Endometrial microvascular endothelial cells (primary cell): ENCODE data around the gene RBM18. TPM values are rescaled to one million over a fixed set of nuclear protein-coding genes. Genes with fewer than 3 reads are reported as not detected.

Experiments used
- in situ Hi-C: cut with HindIII; loops from 2 replicates; pipeline ENCODE4 v1.10.0; 2017; ENCODE audit warnings: low sequenced_read_pairs, low pct_unique_long_range_greater_than_20kb; ENCODE audit errors: inconsistent ontology term
- total RNA-seq: library from RNA; depleted of rRNA; stranded (reverse); fragments of >200 nt; gene quantifications from one replicate; pipeline ENCODE4 v1.2.3, GENCODE V29; 2015; ENCODE audit errors: inconsistent ontology term

RBM18 gene
- total RNA-seq, 1 donor from 2014 or later: 18.7 TPM

DNA sequence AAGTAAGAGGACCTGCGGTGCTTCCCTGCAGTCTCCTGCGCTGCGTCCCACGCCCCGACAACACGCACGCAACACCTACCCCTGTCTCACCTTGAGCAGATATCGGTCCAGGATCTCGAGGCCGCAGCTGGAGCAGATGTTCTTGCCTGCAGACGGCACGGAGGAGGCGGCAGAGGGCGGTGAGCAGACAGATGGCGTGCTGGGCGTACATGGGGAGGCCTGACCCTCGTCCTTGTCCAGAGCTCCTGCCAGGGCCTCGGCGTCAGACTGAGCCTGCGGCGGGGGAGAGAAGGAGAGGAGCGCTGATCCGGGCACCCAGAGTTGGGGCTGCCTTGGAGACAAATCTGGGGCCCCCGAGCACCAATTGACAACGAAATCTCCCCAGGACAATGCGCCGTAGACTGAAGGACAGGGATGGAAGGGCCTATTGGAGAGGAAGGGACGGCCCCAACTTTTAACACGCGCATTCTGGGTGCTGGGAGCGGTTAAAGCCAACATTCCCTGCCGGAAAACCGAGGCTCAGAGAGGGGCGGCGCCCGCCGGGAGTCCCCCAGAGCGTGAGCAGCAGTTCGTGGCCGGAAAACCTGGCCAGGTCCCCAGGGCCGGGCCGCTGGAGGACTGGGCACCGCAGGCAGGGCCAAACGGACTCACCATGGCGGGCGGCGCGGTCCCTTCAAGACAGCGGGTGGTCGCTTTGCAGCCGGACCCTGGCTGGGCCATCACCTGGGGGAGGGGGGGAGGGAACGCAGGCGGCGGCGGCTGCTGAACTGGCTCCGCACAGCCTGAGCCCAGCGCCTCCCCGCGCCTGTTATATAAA is 37.7 kb downstream of the RBM18 start:
- in situ Hi-C loops: no loop called here

DNA sequence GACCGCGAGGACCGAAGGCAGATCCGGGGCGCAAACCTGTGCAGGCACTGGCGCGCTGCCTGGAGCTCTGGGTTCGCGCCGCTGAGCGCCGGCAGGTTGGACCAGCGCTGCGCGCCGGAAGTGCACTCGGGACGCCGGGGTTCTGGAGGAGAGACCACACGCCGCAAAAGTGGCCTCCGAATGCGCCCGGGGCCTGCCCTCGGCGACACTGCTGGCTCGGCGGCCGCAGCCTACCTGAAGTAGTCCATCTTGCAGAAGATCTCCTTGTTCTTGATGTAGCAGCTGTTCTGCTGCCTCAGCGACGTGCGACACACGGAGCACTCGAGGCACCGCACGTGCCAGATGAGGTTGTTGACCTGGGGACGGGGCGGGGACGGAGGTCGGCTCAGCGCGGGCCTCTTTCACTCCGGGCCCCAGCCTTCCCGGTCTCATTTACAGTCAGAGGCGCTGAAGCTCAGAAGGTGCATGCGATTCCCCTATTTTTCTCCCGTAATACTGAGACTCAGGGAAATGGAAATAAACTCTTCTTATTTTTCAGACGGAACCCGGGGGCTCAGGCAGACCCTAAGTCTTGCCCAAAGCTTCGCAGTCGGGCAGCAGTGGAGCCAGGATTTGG is 38.4 kb downstream of the RBM18 start:
- in situ Hi-C loops: no loop called here

DNA sequence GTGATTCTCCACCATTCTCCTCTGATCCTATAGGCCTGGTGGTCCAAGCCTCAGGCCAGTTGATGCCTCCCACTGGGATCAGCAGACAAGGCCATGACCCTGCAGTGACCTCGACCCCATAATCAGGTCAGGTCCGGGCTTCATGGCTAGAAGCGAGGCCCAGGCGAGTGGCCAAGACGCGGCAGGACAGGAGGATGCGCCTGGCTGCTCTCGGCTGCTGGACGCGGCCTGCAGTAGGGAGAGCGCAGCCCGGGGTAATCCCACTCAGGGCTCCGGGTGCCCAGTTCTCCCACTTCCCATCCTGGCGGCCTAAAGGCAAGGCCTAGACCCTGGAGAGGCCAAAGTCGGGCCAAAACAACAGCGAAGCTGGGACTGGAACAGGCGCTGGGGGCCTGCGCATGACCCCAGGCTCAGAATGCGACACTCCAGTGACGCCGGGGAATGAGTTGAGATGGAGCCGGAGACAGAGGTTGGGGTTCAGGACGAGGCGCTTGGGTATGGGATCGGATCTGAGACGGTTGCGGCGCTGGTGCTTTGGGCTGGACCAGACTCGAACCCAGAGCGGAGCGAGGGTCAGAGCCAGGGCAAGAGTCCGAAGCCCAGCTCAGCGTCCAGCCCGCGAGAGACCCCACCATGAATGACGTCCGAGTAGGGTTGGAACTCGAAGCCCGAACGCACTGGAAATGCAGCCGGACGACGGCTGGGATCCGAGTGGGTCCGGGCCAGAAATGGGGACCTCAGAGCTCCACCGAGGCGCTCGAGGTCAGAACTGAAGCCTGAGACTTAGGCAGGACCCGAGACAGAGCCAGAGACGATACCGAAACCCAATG is 39.1 kb downstream of the RBM18 start:
- in situ Hi-C loops: no loop called here

DNA sequence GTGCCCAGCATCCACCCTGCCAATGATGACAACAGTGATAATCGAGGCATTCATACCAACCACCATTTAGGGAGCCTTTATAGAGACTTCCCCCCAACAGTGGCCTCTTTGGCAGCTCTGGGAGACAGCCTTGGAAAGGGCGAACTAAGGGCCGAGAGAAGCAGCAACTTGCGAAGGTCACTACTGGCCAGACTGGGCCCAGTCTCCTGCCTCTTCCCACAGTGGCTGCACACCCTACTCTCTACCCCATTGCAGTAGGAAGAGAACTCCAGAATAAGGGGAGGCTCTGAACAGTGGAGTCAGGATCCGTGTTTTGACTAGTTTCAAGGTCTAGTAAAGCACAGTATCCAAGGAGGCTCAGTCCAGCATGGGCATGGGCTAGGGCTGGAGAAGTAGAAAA is 41.2 kb downstream of the RBM18 start:
- in situ Hi-C loops: no loop called here

DNA sequence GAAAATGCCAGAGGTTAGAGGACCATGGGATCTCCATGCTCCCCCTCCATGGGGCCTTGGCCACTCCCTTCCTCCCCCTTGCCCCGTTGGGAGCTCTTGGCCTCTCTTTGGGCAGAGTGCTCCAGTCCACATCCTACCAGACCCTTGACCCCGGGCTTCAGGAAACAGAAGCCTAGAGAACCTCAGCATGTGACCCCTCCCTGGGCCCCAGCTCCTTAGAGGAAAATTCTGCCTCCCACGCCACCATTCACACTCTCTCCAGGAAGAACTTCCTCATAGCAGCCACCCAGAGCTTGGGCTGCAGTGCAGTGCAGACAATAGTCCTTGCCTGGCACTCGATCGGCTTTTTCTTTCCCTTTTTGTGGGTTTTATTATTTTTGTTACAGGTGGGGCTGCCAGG is 41.8 kb downstream of the RBM18 start:
- in situ Hi-C loops: no loop called here

DNA sequence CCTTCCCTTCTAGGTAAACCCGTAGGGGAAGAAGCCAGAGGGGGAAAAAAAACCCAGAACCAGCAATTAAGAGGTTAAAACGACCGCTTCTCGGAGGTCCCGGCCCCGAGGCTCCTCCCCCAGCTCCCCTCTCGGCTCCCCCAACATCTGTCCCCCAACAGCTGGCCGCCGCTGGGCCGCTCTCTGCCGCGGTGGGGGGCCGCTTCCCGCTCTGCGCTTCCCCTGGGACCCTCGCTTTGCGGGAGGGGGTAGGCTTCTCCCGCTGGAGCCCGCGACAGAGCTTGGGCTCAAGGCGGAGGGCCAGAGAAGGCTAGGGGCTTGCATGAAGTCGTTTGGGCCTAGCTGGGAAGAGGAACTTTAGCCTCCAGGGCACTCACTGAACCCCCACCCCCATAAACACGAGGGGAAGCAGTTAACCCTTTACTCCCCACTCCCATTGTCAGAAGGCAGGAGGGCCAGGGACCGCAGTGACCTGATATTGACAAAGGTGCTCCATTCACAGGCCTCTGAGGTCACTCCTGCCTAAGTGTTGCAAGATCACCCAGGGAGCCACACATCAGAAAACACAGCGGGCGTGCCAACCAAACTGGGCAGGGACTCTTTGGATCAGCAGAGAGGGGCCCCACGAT is 43.3 kb downstream of the RBM18 start:
- in situ Hi-C loops: no loop called here

DNA sequence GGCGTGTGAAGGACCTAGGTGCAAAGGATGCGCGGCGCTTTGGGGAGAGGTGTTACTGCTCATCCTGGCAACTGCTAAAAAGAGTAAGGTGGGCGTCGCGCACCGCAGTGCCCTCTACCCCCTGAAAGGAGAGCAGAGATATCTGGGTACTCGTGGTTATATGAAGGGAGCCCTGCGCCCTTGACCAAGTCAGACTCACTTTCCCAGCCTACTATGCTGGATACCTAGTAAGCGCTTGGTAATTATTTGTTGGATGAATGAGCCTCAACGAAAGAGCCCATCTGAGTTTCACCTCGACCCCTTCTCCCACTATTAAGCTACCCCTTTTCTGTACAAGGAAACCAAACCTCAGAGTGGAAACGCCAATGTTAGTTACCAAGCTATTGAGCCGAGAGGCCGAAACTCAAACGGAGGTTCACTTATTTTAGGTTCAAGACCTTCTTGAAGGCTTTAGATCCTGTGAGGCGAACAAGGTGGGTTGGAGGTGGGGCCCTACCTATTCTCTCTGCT is 43.9 kb downstream of the RBM18 start:
- in situ Hi-C loops: no loop called here

DNA sequence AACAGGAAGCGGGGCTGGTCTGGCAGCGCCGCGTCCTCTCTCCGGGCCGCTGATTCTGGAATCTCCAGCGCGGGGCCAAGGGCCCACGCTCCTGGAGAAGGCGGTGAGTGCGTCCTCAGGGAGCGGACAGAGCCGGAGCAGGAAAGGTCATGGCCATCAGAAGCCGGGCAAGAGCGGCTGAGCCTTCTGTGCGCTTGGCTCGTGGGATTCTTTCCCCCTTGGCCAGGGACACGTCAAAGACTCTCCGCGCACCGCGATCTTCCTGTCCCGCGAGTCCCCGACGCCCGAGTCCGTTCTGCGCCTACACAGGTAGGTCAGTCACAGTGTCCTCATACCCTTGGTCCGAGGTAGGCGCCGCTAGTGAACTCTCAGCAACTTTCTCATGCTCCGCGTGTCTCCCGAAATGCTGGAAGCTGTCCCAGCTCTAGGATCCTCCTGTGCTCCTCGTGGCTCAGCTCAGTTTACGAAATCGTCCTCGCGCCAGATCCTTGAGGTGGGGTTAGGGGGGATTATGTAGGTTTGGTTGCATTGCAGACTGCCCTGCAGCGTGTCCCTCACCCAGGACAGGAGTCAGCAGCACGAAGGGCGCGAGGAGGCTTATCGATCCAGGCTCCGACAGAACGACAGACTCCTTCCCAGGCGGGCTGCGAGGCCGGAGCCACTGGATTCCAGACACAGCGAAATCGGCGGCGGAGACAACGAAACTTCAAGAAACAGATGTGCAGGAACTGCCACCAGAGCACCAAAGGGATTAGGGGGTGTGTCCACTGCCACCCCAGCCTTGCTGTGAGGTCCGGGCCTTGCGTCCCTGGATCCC is 44.6 kb downstream of the RBM18 start:
- in situ Hi-C loops: no loop called here

DNA sequence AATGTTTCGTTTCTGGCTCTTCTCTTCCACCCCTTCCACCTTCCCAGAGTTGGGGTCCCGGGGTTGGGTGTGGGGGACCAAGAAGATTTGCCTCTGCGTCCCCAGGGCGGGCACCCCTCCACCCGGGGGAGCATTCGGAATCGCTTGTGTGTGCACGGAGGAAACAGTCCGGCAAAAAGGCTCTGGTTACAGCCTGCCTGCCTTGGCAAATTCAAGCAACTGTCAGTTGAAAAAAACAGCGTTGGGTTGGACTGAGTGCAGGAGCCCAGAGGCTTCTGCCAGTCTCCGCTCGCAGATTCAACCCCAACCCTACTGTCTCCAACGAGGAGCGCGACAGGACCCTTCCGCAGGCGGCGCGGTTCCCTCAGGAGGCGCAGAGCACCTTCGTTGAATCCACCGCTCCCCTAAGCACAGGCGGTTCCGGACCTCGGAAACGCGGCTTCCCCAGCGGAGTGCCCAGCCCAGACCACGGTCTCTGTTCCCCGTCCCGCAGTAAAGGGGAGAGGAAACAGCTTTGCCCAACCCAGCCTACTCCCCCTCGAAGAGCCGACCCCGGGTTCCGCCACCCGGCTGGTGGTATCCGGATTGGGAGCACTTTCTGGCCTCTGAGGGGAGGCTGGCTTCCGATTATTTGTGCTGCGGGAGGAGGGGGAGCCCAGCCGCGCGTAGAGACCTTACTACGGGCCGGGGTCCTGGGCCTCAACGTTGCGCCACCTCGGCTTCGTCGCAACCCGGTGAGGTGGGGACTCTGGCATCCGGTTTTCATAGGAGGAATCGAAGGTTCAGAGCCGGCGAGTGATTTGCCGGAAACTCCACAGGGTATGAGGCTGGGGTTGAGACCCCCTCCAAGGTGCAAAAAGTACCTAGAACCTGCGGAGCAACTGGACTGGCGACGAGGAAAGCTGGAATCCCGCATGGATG is 45.4 kb downstream of the RBM18 start:
- in situ Hi-C loops: no loop called here

DNA sequence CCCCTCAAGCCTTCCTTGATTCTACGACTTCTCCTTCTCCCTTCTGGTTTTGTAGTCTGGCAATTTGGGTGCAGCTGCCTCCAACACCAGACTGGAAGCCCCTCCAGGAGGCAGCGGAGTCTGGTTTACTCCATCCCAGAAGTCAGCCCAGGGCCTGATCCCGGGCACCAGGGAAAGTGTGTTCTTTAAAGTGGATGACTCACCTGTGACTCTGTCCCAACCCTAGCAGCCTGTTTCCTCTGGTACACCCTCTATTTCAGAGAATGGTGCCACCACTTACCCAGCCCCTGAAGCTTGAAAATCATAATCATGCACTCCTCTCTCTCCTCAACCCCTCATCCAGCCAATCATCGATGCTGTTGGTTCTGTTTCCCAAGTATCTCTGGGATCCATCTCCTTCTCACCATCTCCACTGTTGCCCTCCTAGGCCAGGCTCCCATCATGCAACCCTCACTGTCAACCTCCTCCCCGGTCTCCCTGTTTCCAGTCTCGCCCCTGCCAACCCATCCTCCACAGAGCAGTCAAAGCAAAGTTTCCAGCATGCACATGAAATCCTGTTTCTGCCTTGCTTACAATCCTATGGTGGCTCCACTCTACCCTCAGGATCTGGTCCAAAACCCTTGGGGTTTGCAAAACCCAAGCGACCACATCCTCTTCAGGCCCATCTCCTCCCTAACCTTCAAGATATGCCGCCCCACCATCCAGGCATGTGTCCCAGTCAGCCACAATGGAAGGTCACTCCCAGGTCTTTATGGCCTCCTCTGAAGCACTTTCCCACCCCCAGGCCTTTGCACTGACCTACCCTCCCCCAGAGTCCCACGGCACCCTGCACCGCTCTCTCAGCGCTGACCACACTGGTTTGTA is 46.3 kb downstream of the RBM18 start:
- in situ Hi-C loops: no loop called here

DNA sequence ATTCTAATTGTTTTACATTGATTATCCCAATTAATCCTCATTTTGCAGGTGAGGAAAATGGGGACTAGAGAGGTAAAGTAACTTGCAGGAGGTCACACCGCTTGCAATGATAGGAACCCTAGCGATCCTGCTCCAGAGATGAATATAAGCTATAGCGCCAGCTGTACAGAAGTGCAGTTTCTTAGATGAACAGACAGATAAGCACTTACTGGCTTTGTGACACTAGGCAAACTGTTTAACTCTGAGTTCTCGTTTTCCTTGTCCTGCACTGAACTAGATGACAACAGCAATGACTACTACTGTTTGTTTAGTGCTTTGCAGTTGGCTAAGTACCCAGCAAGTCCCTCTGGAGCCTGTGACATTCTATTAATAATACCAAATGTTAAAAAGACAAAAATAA is 47.0 kb downstream of the RBM18 start:
- in situ Hi-C loops: no loop called here

DNA sequence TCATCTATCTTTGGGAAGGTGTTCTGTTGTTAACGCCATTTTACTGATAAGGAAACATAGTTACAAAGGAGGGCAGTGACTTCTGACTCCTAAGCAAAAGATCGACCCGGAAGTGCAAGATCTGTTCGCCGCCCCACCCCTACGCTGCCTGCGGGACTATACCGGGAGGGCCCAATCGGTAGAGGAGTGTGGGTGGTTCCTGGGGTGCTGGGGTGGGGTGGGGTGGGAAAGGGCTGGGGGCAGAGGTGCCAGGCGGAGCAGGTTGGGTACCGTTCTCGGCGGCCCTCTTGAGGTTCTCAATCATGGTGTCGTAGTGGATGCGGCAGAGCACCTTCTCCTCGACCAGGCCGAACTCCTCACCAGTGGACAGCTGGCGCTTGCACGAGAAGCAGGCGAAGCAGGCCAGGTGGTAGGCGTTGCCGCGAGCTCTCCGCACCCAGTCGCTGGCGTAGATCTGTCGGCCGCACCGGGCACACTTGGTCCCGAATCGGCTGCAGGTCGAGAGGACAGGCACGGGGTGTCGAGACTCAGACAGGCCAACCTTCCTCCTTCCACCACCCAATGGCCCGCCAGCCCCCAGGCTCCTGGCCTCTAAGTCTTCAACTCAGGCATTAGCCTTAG is 47.7 kb downstream of the RBM18 start:
- in situ Hi-C loops: no loop called here

DNA sequence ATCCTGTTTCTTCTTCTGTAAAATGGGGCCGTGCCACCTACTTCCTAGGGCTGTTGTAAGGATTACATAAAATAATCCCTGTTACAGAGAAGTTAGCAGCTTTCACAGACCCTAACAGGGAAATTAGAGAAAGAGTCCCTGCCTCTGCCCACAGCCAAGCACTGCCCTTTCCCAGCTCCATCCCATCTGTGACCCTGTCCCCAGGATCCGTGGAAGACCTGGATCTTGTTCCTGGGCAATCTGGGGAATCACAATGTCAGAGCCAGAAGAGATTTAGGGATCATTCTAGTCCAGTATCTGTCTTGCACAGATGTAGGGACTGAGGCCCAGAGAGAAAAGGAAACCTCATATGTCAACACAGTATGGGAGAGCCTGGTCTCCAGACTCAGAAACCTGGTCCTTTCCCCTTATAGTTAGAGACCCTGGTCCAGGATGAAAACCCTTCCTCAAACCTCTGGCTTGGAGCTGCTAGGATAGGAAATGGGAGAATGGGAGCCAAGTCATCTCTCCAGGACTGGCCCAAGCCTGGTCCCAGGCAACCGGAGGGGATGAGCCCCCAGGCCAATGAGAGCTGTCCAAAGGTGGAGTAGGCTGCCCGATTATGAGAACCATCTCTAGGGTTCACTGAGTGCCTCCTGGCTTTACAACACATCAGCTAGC is 48.4 kb downstream of the RBM18 start:
- in situ Hi-C loops: no loop called here

DNA sequence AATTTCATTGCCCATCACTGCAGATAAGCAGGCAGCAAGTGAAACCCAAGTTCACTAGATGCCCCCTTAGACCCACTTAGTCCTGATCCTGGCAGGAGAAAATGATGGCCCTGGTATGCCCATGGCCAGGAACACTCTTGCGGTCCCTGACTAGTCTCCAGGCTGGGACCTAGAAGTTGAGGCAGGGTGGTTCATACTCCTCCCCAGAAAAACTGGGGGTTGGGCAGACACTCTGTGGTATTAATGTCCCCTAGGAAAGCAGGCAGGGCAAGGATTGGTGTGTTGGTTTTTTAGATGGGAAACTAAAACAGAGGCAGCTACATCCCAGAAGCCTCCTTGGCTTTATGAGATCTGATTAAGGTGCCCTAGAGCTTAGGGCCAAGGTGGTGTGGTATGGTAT is 49.0 kb downstream of the RBM18 start:
- in situ Hi-C loops: no loop called here

DNA sequence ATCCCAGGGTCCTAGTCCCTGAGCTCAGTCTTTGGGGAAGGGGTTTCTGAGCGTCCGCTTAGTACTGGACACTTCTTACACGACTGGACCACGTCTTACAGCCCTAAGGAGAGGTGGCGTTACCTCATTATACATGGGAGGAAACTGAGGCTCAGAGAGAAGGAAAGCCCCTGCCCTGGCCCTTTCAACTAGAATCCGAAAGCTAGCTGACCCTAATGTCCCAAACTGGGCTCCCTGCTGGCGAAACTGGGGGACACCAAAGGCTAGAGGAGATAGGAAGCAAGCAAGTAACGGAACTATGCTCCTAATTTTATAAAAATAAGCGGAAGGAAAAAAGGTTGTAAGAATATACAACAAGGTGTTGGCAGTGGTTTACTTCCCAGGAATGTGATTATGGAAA is 50.1 kb downstream of the RBM18 start:
- in situ Hi-C loops: no loop called here
